Measurements from ENCODE around the gene DSTN. TPM values are rescaled to one million over a fixed set of nuclear protein-coding genes. Genes with fewer than 3 reads are reported as not detected.

DSTN gene
- total and polyA plus RNA-seq, 2 of the 4 experiments (the other 2 are of a cell fraction), result 221 to 269 TPM

- Histone ChIP-seq H4K5ac (ENCODE audit: low read depth, low read length) (no peak overlapping the region), H2BK120ac (ENCODE audit: low read depth, low read length) (no peak overlapping the region), H2BK15ac (ENCODE audit: low read depth, low read length) (no peak overlapping the region), H3K9ac (ENCODE audit: low read depth, low read length) (no peak overlapping the region), H3K4me2 (ENCODE audit: low read depth, low read length) (no peak overlapping the region; the same call in 1 of the 2 replicates), H3K36me3 (ENCODE audit: control insufficient read depth, insufficient read depth, low read length) (peaks cover 46% of the 10 kb centered on the region), H4K8ac (ENCODE audit: low read depth in 2 of 2, low read length in 2 of 2) (no peak overlapping the region), H4K91ac (ENCODE audit: insufficient read depth, low read depth, low read length) (no peak overlapping the region), H3K23ac (ENCODE audit: low read depth, low read length) (no peak overlapping the region), H2AFZ (replicated peaks; ENCODE audit: low read length, poor library complexity) (no peak overlapping the region), H3K14ac (replicated peaks; ENCODE audit: low read depth, low read length) (no peak overlapping the region), H3K27ac (ENCODE audit: insufficient read depth, low read length) (no peak overlapping the region), H3K9me1 (ENCODE audit: insufficient read depth, low read length) (peaks cover 14% of the 10 kb centered on the region), H3K79me1 (ENCODE audit: low read depth in 1 of 2, low read length in 2 of 2) (peaks cover 23 to 99% of the 10 kb centered on the region in 2 experiments), H2BK5ac (ENCODE audit: low read depth, low read length, poor library complexity, severe bottlenecking) (no peak overlapping the region), H2BK20ac (ENCODE audit: low read depth, low read length) (no peak overlapping the region), H2AK9ac (replicated peaks; ENCODE audit: low read depth, low read length, poor library complexity) (no peak overlapping the region), H3K18ac (ENCODE audit: low read depth, low read length) (no peak overlapping the region), H3K4me3 (ENCODE audit: insufficient read depth, low read depth, low read length) (no peak overlapping the region), H4K20me1 (ENCODE audit: insufficient read depth, low read length) (peaks cover 100% of the 10 kb centered on the region), H3K9me3 (ENCODE audit: control insufficient read depth, insufficient read depth, low read length) (no peaks in the 10 kb centered on the region), H3K56ac (ENCODE audit: extremely low read depth, insufficient read depth, low read length) (no peak overlapping the region), H3K27me3 (ENCODE audit: control insufficient read depth, insufficient read depth, low read length) (no peaks in the 10 kb centered on the region), H3K4me1 (ENCODE audit: control insufficient read depth, insufficient read depth, low read length) (peaks cover 35% of the 10 kb centered on the region), H3K4ac (ENCODE audit: low read depth, low read length) (no peak overlapping the region), H2AK5ac (ENCODE audit: low read depth, low read length) (no peak overlapping the region)
- ATAC-seq (ENCODE audit: low read depth) (no peak), DNase-seq (no peak)
- CTCF ChIA-PET, result no interaction called here
- 66% methylated on average over 9 of the region's 14 CpGs; no CpG with 5 or more reads in 1 of the 2 experiments for WGBS, 2 experiments (ENCODE audit: extremely low coverage in 2 of 2, insufficient read length in 1 of 2)
- dilution Hi-C loops (cut with HindIII; ENCODE audit: low sequenced_read_pairs, unreplicated experiment), result no loop called here
- no peak for TF ChIP-seq ELK1 (IDR thresholded peaks at IDR 0.05; ENCODE audit: borderline replicate concordance, low read depth, low read length)
- no peak for TF ChIP-seq MAFK (IDR thresholded peaks at IDR 0.05; ENCODE audit: low read depth, low read length)
- TF ChIP-seq SMC3 (IDR thresholded peaks at IDR 0.05; ENCODE audit: low read depth, low read length), result no peak
- no peak for TF ChIP-seq BHLHE40 (IDR thresholded peaks at IDR 0.05; ENCODE audit: low read depth, low read length)
- no peak for TF ChIP-seq NFE2L2 (IDR thresholded peaks at IDR 0.05; ENCODE audit: low read depth, low read length)
- TF ChIP-seq FOS (IDR thresholded peaks at IDR 0.05; ENCODE audit: low read depth, low read length), result no peak
- no peak for TF ChIP-seq RFX5 (IDR thresholded peaks at IDR 0.05; ENCODE audit: low read depth, low read length)
- TF ChIP-seq CHD1 (IDR thresholded peaks at IDR 0.05; ENCODE audit: low read depth, low read length), result no peak
- TF ChIP-seq RAD21 (IDR thresholded peaks at IDR 0.05; ENCODE audit: low read length), result no peak
- no peak for TF ChIP-seq MXI1 (IDR thresholded peaks at IDR 0.05; ENCODE audit: borderline replicate concordance, low read depth, low read length)
- no peak for TF ChIP-seq USF2 (IDR thresholded peaks at IDR 0.05; ENCODE audit: low read depth, low read length)
- TF ChIP-seq MAZ (IDR thresholded peaks at IDR 0.05; ENCODE audit: borderline replicate concordance, low read depth, low read length), result no peak
- TF ChIP-seq RCOR1 (IDR thresholded peaks at IDR 0.05; ENCODE audit: insufficient replicate concordance, low read length), result no peak
- TF ChIP-seq CEBPB (IDR thresholded peaks at IDR 0.05; ENCODE audit: low read depth, low read length), result no peak
- no peak for TF ChIP-seq CTCF (conservative IDR thresholded peaks at IDR 0.05; ENCODE audit: low read depth, low read length)
- no peak for TF ChIP-seq POLR2A (IDR thresholded peaks at IDR 0.05; ENCODE audit: low read depth, low read length)
- intact Hi-C loops (cut with micrococcal nuclease), result no loop called here
- BruUV-seq (replicated peaks), result no TSS peak
- POLR2A ChIA-PET (ENCODE audit: unreplicated experiment), result no interaction called here
- in situ Hi-C loops (cut with MboI; ENCODE audit: low sequenced_read_pairs), result loop anchor here (25.0 kb wide), 1 partner anchor 491 kb away; the partner anchor contains the start of genes KAT14 and PET117
Observed at GRCh38 chr20:17646209-17646960, 76.5 kb downstream of the DSTN start.
